ENCODE data around the gene TCF19.

GRCh38 chr6:31204751-31205145, 46.4 kb downstream of the TCF19 start:
- TF ChIP-seq POLR2A (IDR thresholded peaks at IDR 0.05) (no peak), CTCF (IDR thresholded peaks at IDR 0.05) (no peak)
